Testis (tissue), 3 donors: Measurements from ENCODE around the gene STAP2. TPM values are rescaled to one million over a fixed set of nuclear protein-coding genes. Genes with fewer than 3 reads are reported as not detected.
"Not testable (repeated sequence)": the region's sequence is repeated elsewhere in the genome, so short reads cannot be mapped to it uniquely, and the experiment has no call there.

ENCODE experiments used
- DNase-seq: peaks from one replicate; pipeline ENCODE4 v3.0.0-alpha.2; 2019
- H3K27ac ChIP-seq, 2 donors: fragments of 200-600 bp; sonication (generic); one replicate each; pipeline ENCODE4 v1.5.1; 2019
- H3K27me3 ChIP-seq: fragments of 200-600 bp; sonication (generic); one replicate; pipeline ENCODE4 v1.5.1; 2019
- H3K36me3 ChIP-seq: fragments of 200-600 bp; sonication (generic); one replicate; pipeline ENCODE4 v1.5.1; 2017; ENCODE audit warnings: low read depth; ENCODE audit errors: missing control alignments
- H3K4me1 ChIP-seq: fragments of 200-600 bp; sonication (generic); one replicate; pipeline ENCODE4 v1.5.1; 2019
- H3K4me3 ChIP-seq, 2 donors: fragments of 200-600 bp; sonication (generic); one replicate each; pipeline ENCODE4 v1.5.1; 2017 to 2019
- H3K9me3 ChIP-seq: fragments of 200-600 bp; sonication (generic); one replicate; pipeline ENCODE4 v1.5.1; 2017
- CTCF ChIP-seq, 3 experiments: fragments of 450-650 bp in 2 of 3; fragments of 200-600 bp in 1 of 3; sonication (generic) in 1 of 3; IDR thresholded peaks; one replicate each; pipeline ENCODE4 v1.5.1; 2016 to 2019; ENCODE audit warnings: antibody characterized with exemption in 3 of 3, mild to moderate bottlenecking in 2 of 3, moderate library complexity in 1 of 3
- POLR2A ChIP-seq: fragments of 450-650 bp; IDR thresholded peaks from one replicate; pipeline ENCODE4 v1.6.1; 2017; ENCODE audit warnings: antibody characterized with exemption, mild to moderate bottlenecking, moderate library complexity
- WGBS, 2 donors: methylation state at CpG; one replicate each; pipeline ENCODE4 v1.1.5; 2018; 5-methylcytosine and 5-hydroxymethylcytosine counted together
- intact Hi-C: fragments of 100-400 bp; cut with DNase I; formaldehyde crosslinking; loops from one replicate; pipeline ENCODE4 v1.15.1; 2023; ENCODE audit warnings: low total_unique reads
- polyA plus RNA-seq: library from polyadenylated mRNA; stranded (reverse); fragments of 350-450 nt; fragmentation: Illumina TruSeq; extraction: RNeasy Lipid Tissue Mini Kit (QIAGEN cat#74804); gene quantifications from one replicate; pipeline ENCODE4 v1.2.3, GENCODE V29; 2014; ENCODE audit warnings: low read depth, low replicate concordance; ENCODE audit not compliant: insufficient read depth
- total RNA-seq, 2 donors: library from RNA; depleted of rRNA; stranded (reverse); fragments of >200 nt; gene quantifications; one replicate each; pipeline ENCODE4 v1.2.3, GENCODE V29; 2016

Gene STAP2
- total and polyA plus RNA-seq, 3 donors from 2014 or later: 5.3 to 6.4 (median 6.2) TPM

DNA sequence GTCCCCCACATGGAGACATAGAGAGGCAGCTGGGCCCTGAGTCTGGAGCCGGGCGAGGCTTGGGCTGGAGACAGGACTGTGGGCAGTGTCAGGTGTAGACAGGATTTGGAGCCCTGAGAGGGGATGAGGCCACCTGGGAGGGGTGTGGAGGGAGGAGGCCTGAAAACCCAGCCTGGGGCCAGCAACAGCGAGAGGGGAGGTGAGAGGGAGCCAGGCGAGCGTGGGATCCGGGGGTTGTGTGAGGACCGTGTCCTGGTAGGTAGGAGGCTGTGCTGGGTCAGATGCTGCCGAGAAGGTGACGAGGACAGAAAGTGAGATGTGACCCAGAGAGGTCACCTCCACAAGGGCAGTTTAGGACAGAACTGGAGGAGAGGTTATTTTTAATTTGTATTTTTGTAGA lies 12.1 kb upstream of the STAP2 start:
- Histone ChIP-seq H3K27me3 (no peaks in the 10 kb centered on the region), H3K4me1 (no peaks in the 10 kb centered on the region), H3K9me3 (no peaks in the 10 kb centered on the region), H3K27ac (no peak overlapping the region), H3K36me3 (no peaks in the 10 kb centered on the region), H3K4me3 (no peak overlapping the region)
- WGBS, 2 donors: 91 to 92% methylated on average over 9 of the region's 9 CpGs
- TF ChIP-seq CTCF (IDR thresholded peaks at IDR 0.05) (no peak), POLR2A (no peak)
- DNase-seq: no peak
- intact Hi-C loops: loop anchor here (10.0 kb wide), 1 partner anchor 76 kb away; the partner anchor contains the start of gene SHD

DNA sequence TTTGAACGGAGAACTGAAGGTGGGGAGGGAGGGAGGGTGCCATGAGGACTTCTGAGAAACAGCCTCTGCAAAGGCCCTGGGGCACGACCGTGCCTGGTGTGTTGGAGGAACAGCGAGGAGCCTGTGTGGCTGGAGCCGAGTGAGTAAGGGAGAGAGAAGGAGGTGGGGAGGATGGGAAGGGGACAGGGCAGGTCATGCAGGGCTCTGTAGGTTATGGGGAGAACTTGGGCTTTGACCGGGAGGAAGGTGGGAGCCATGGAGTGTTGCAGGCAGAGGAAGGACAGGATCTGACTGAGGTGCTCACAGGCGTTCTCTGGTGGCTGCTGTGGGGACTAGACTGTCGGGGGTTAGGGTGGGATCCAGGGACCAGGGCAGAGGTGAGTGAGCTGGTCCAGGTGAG lies 11.5 kb upstream of the STAP2 start:
- Histone ChIP-seq H3K4me1 (no peaks in the 10 kb centered on the region), H3K4me3 (no peak overlapping the region), H3K36me3 (no peaks in the 10 kb centered on the region), H3K27ac (no peak overlapping the region), H3K9me3 (no peaks in the 10 kb centered on the region), H3K27me3 (no peaks in the 10 kb centered on the region)
- no peak for TF ChIP-seq CTCF (IDR thresholded peaks at IDR 0.05)
- TF ChIP-seq POLR2A: no peak
- intact Hi-C loops: loop anchor here (10.0 kb wide), 1 partner anchor 75 kb away; the partner anchor contains the start of gene SHD
- WGBS, 2 donors: 86 to 88% methylated on average over 8 of the region's 8 CpGs
- no peak for DNase-seq

- H3K9me3 ChIP-seq, H3K27ac ChIP-seq, DNase-seq, H3K4me3 ChIP-seq, H3K36me3 ChIP-seq, H3K4me1 ChIP-seq, H3K27me3 ChIP-seq, intact Hi-C loops: not testable (repeated sequence)
- 94 to 95% methylated on average over 16 of the region's 16 CpGs for WGBS, 2 donors
Observed at GRCh38 chr19:4349225-4349624, 10.6 kb upstream of the STAP2 start.

- WGBS, 2 donors: 77 to 89% methylated on average over 6 of the region's 6 CpGs
- Histone ChIP-seq H3K27me3 (no peaks in the 10 kb centered on the region), H3K27ac (no peak overlapping the region), H3K4me1 (peaks cover 6% of the 10 kb centered on the region), H3K9me3 (no peaks in the 10 kb centered on the region), H3K4me3 (no peak overlapping the region), H3K36me3 (no peaks in the 10 kb centered on the region)
- TF ChIP-seq CTCF (IDR thresholded peaks at IDR 0.05) (no peak), POLR2A (no peak)
- DNase-seq: no peak
- intact Hi-C loops: no loop called here
Observed at GRCh38 chr19:4347521-4347920, 8.9 kb upstream of the STAP2 start.

- Histone ChIP-seq H3K27ac (no peak overlapping the region), H3K9me3 (no peaks in the 10 kb centered on the region), H3K36me3 (no peaks in the 10 kb centered on the region), H3K4me1 (peaks cover 6% of the 10 kb centered on the region), H3K4me3 (no peak overlapping the region), H3K27me3 (no peaks in the 10 kb centered on the region)
- intact Hi-C loops: no loop called here
- no peak for DNase-seq
- TF ChIP-seq POLR2A (no peak), CTCF (IDR thresholded peaks at IDR 0.05) (no peak)
- WGBS, 2 donors: 92 to 95% methylated on average over 6 of the region's 6 CpGs
Observed at GRCh38 chr19:4346020-4346383, 7.4 kb upstream of the STAP2 start.
